Skeletal muscle tissue (tissue), 2 donors: ENCODE data around the gene CASP9. TPM values are rescaled to one million over a fixed set of nuclear protein-coding genes. Genes with fewer than 3 reads are reported as not detected.

Experiments
- small RNA-seq: library from RNA; depleted of rRNA; stranded (forward); fragments of <200 nt; gene quantifications from one replicate; pipeline ENCODE3, GENCODE V24; 2014
- total RNA-seq: library from RNA; depleted of rRNA; stranded (reverse); fragments of >200 nt; gene quantifications from one replicate; pipeline ENCODE4 v1.2.3, GENCODE V29; 2014

The CASP9 gene
- total RNA-seq, 1 donor from 2014 or later, result 9.9 TPM

Small RNA genes within 50 kb of the gene (small RNA-seq; reads per million reads assigned to genes)
- gene SCARNA21B, result not detected

Other genes with a start within 250 kb of the CASP9 start
- gene EFHD2, start 114.3 kb downstream of the CASP9 start, total RNA-seq, result 12.5 TPM
- gene CTRC, start 85.8 kb downstream of the CASP9 start, total RNA-seq, result not detected
- gene CELA2A, start 67.5 kb downstream of the CASP9 start, total RNA-seq, result not detected
- gene CELA2B, start 48.1 kb downstream of the CASP9 start, total RNA-seq, result 1.6 TPM
- 16.7 TPM for gene DNAJC16, start 2.6 kb upstream of the CASP9 start, total RNA-seq
- gene AGMAT, start 60.8 kb upstream of the CASP9 start, total RNA-seq, result 4.2 TPM
- gene DDI2, start 93.2 kb upstream of the CASP9 start, total RNA-seq, result 30.8 TPM
- gene PLEKHM2, start 160.1 kb upstream of the CASP9 start, total RNA-seq, result 36.0 TPM
- 1.6 TPM for gene SLC25A34, start 212.0 kb upstream of the CASP9 start, total RNA-seq
- gene TMEM82, start 218.3 kb upstream of the CASP9 start, total RNA-seq, result not detected
- 7.3 TPM for gene FBLIM1, start 234.6 kb upstream of the CASP9 start, total RNA-seq